Activated CD4-positive, alpha-beta T cell treated with anti-CD3 and anti-CD28 coated beads, Interleukin-2, amount 50 U/mL, for 16 hours (primary cell): ENCODE data around the gene SETBP1.

Source experiments
- DNase-seq: peaks from one replicate; pipeline ENCODE4 v3.0.0-alpha.2; 2020

Gene SETBP1

DNA sequence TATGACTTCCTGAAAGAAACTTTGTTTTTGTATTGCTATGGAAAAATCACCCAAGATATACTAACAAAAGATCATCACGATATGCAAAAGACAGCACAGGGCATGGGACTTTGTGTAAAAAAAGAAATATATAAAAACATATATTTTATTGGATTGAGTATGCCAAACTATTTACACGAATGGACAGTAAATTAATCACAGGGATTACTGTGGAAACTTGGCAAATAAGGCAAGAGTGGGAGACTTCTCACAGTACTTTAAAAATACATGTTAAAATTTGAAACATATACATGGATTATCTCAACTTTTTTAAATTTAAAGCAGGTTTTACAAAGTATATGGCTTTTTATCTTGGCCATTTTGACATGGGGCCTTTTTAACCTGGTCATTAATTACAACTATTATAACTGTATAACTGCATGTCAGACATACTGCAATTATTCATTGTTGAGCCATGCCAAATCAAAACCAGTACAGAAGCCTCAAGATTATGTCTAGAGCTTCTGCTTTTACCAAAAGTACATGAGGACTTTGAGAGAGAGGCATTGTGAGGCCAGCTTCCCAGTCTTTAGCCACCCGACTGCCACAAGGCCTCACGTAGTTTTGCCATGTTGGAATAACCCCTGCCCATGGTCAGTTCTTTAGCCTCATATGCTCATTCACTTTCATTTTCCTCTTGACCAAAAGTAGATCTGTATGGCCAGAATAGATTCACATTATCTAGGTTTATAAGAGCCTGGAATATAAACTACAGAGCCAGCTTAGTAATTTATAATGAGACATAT lies 419.8 kb downstream of the SETBP1 start:
- no peak for DNase-seq

DNA sequence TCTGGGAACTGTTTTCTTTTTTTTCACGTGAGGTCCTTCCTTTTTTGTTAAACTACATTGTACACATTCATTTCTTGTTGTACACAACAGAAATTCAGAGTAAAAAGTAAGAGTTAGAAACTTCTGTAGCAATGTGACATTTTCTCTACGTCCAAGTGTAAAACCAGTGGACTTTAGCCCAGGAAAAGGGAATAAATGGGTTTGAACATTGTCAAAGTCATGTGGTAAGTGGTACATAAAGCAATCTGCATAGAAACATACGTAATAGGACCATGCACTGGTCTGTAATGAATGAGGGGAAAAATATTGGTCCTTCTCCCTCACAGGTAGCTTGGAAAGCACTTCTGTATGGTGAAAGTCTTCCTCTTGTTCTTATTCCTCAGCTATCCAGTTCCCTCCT lies 421.4 kb downstream of the SETBP1 start:
- no peak for DNase-seq

- DNase-seq = no peak
Observed at GRCh38 chr18:45102863-45103262, 422.2 kb downstream of the SETBP1 start.

DNA sequence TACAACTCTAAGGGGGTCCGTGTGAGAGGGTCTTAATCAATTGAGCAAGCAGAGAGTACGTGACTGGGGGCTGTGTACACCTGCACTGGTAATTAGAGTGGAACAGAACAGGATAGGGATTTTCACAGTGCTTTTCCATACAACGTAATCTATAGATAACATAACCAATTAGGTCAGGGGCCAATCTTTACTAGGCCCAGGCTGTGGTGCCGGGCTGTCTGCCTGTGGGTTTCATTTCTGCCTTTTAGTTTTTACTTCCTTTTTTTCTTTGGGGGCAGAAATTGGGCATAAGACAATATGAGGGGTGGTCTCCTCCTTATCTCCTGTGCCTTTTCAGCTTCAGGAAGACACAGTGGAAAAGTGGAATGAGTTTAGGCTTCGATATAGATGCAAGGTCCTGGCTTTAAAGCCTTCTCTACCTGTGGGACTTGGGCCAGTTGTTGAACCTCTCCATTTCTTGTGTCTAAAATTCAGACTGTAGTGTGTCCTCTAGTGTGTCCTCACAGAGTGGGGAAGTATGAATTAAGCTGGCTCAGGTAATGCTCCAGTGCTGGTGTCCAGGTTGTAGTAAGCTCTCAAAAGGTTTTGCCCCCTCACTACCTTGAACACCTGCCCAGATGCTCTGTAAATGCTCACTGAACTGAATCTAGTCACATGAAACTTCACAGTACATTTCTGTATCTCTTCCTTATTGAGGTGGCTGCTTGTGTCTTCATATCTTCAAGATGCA lies 422.8 kb downstream of the SETBP1 start:
- DNase-seq = no peak

DNA sequence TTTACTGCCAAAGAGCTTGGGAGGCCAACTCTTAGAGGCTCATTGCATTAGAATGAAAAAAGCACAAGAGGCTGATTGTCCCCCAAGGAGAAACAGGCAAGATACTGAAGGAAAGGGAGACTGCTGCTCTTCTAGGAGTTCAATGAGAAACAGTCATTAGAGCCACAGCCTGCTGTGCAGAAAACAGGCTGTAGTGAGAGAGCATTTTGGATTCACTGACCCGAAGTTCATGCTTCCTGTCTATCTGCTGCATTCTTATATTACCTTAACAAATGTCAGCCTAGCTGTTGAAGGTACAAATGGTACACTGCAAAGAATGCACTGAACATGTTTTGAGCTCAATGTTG lies 423.3 kb downstream of the SETBP1 start:
- DNase-seq = no peak

- DNase-seq = peak; percentile 51
Observed at GRCh38 chr18:45106331-45106774, 425.7 kb downstream of the SETBP1 start.

DNA sequence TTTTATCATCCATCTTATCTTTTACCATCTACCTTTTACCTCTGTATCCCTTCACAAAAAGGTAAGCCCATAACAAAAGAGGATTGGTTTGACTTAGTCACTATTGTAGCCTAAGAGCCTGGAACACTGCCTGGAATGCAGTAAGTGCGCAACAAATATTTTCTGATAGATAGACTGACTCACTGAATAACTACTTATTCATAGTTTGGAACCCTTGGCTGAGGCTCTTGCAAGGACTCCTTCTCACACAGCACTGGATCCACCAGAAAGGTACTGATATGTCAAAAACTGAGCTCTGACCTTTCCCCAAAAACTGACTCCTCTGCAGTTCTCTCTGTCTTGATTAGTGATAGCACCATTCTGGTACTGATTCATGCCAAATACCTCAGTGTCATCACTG lies 426.7 kb downstream of the SETBP1 start:
- no peak for DNase-seq

- DNase-seq = no peak
Observed at GRCh38 chr18:45108754-45109153, 428.1 kb downstream of the SETBP1 start.

- no peak for DNase-seq
Observed at GRCh38 chr18:45109271-45109670, 428.6 kb downstream of the SETBP1 start.

DNA sequence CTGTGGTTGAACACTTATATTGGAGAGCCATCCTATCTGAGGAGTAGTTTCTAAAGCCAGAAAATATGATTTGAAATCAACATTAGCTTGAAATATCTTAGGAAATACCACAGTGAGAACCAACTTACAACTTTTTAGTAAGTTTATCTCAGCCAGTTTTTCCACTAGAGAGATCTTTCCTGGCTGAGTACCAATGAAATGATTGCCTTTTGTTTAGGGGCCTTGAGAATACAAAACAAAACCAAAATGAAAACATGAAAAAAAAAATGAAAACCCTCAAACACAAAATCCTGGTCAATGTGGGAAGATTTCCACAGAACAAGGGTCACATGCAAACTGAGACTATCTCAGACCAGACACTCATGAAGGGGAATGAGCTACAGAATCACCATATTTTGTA lies 429.0 kb downstream of the SETBP1 start:
- DNase-seq = no peak

DNA sequence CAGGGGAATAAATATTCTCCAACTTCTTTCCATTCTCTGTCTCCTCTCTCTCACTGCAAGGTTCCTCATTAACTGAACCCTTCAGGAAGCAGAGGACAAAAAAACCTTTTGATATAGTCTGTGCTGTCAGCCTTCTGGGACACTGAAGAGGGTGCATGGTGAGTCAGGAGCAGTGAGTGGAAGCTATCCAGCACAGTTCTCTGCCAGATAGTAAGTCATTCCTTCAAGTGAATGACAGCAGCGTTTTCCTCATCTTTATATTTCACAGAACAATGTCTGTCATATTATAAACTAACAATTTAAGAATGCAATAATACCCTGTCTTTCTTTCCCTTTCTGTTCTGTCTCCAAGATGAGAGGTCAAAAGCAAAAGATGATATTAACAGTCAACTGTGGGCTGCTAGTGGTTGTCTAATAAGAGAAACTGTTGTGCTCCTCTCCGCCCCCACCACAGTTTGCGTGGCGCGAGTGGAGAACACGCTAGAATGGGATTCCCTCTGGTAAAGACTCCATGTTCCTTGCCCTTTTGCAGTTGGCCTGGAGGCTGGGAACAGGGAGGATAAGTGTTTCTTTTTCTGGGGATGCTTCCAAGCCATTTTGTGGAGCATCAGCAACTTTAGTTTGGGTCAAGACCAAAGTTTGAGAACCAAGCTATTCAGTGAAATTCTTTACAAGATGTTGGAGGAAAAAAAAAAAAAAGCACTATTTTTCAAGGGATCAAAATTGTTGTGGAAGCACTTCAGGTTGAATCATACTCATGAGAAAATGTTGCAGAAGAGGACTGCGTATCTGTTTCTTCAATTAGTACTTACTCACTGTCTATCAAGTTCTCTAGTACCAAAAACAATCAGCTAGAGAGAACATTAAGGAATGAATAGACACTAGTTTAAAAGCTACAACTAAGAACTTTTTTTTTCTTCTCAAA lies 430.2 kb downstream of the SETBP1 start:
- DNase-seq = no peak

DNA sequence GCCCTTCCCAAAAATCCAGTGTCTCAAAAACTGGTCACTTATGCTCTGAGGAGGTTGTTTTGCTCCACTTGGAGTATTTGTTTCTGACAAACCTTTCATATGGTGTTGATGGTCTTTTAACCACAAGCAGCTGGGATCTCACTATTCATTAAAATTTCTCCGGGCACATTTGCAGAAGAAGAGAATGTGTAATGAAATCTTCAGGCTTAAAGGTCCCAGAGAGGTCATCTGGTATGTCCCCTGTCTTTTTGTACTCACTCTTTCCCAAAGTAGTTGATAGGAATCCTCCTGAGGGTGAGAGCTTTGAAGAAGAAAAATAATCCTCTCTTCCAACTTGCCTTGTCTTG lies 430.8 kb downstream of the SETBP1 start:
- DNase-seq = no peak

DNA sequence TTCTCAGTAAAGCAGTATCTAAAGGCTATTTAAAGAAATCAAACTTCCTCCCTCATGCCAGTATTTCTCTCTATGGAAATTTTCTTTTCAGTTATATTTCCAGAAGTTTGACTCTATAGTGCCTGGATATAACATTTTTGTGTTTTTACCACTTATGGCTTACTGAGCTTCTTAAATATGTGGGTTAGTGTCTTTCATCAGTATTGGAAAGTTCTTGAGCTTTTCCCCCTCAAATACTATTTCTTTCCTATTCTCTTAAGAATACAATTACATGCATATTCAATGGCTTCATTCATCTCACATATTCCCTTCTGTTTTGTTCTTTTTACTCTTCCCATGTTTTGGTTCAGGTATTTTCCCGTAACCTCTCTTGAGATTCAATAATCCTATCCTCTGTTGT lies 432.0 kb downstream of the SETBP1 start:
- DNase-seq = no peak

DNA sequence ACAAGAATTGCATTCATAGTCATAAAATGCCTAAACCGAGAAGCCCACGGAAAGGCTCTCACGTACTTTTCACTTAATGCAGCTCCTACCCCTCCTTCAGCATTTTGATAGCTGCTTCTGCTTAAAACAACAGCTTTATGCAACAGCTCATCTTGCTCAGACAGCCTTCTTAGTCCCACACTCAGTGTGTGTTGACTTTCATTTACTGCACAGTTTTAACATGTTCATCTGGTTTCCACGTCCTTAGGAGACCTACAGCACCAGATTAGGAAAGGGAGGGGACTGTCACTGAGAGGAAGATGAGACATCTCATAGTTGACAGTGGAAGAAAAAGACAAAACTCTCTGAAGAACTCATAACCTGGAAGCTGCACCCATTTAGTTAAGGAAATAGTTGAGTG lies 435.4 kb downstream of the SETBP1 start:
- DNase-seq = no peak
